GM12878 (cell line): ENCODE results near the gene CYB5B.

ENCODE experiments used
- CHD4 ChIP-seq: fragments of 200-600 bp; sonication (generic); IDR thresholded peaks from 2 replicates; pipeline ENCODE4 v1.6.1; 2016; ENCODE audit warnings: mild to moderate bottlenecking
- ZZZ3 ChIP-seq: IDR thresholded peaks from 2 replicates; pipeline ENCODE4 v1.6.1; 2011; ENCODE audit warnings: low read depth; ENCODE audit not compliant: control insufficient read depth, insufficient read length
- TF ChIP-seq, protein P1 (sequence below): fragments of 450-650 bp; IDR thresholded peaks from 2 replicates; pipeline ENCODE4 v1.6.1; 2017; ENCODE audit warnings: antibody characterized with exemption, mild to moderate bottlenecking, moderate library complexity

DNA sequence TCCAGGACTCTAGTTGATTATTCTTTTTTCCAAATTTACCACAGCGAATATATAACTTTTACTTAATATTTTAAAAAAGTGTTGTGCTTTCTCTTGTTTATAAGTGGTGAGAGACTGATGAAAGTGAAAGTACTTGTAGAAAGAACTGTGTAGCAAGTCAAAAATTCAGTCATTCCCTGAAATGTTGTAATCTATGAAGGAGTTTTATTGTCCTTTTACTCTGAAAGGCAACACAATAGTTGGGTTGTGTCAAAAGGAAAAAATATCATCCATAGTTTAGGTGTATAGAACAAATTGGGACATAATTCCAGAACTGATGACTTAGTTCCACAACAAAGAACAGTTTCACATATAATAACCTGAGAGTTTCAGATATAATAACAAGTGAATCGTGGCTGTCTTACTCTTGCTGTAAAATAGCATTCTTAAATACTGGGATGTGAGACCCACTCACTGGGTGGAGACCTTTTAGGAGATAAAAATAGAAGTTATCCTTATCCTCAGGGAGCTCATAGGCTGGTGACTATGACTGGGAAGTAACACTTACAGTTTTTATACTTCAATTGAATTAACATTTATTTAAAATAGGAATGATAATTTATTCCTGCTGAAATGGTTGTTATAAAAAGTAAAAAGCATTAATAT is 20.6 kb downstream of the CYB5B start:
- TF ChIP-seq ZZZ3 (no peak), CHD4 (no peak)
- TF ChIP-seq, protein P1, sequence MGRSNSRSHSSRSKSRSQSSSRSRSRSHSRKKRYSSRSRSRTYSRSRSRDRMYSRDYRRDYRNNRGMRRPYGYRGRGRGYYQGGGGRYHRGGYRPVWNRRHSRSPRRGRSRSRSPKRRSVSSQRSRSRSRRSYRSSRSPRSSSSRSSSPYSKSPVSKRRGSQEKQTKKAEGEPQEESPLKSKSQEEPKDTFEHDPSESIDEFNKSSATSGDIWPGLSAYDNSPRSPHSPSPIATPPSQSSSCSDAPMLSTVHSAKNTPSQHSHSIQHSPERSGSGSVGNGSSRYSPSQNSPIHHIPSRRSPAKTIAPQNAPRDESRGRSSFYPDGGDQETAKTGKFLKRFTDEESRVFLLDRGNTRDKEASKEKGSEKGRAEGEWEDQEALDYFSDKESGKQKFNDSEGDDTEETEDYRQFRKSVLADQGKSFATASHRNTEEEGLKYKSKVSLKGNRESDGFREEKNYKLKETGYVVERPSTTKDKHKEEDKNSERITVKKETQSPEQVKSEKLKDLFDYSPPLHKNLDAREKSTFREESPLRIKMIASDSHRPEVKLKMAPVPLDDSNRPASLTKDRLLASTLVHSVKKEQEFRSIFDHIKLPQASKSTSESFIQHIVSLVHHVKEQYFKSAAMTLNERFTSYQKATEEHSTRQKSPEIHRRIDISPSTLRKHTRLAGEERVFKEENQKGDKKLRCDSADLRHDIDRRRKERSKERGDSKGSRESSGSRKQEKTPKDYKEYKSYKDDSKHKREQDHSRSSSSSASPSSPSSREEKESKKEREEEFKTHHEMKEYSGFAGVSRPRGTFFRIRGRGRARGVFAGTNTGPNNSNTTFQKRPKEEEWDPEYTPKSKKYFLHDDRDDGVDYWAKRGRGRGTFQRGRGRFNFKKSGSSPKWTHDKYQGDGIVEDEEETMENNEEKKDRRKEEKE = no peak
